Limb (tissue), 2 donors: ENCODE data around the gene SMAP2.

Experiments used
- DNase-seq, 2 donors: peaks; one replicate each; pipeline ENCODE4 v3.0.0-alpha.2; 2016; ENCODE audit errors: extremely low spot score in 2 of 2

Gene SMAP2

GRCh38 chr1:40389871-40390560, 16.5 kb downstream of the SMAP2 start:
- DNase-seq, result no peak

DNA sequence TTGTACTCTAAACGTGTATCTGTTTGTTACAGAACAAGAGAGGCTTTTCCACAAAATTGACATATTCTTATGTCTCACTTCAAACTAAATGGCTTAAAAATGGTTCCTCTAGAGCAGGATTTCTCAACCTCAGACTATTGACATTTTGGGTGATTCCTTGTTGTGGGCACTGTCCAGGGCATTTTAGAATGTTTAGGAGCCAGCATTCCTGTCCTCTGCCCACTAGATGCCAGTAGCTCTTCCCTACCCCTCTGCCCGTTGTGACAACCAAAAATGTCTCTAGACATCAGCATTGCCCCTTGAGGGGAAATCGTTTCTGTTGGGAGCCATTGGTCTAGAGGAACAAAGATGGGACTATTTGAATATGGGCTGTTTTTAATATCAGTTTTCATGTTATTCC, 17.3 kb downstream of the SMAP2 start:
- no peak for DNase-seq

DNA sequence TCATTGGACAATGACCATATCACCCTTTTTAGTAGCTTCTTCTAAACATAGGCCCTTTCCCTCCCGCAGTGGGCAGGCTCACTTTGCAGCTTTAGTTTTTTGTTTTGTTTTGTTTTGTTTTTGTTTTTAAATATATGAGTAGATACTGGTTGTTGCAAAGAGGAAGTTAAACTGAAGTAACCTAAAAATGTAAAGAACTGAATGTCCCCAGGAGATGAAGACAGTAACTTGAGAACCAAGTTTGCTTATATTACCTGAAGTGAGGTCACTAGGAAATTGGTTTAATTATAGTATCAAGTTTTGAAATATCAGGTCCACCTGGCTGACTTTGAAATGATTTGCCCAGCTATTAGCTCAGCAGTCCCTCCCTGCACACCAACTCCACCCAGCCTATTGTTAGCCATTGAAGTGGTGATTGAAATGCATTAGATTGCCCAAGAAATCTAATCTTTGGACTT, 18.2 kb downstream of the SMAP2 start:
- no peak for DNase-seq

DNA sequence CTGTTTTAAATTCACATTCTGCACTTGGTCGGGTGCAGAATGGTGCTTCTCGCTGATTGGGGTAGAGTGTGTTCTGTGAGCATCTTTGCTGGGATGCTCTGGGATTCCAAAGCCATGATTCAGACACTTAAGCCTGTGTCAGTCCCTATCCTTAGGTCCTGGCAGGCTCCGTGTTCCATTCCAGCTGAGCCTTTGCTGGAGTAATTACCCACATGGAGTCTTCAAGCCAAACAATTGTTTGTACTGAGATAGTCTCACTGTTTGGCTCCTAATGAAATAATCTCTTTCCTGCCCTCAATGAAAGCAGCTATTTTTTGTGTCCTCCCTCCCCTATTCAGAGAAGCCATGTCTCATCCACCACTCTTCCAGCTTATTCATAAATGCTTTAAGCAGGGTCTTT, 18.7 kb downstream of the SMAP2 start:
- no peak for DNase-seq

DNA sequence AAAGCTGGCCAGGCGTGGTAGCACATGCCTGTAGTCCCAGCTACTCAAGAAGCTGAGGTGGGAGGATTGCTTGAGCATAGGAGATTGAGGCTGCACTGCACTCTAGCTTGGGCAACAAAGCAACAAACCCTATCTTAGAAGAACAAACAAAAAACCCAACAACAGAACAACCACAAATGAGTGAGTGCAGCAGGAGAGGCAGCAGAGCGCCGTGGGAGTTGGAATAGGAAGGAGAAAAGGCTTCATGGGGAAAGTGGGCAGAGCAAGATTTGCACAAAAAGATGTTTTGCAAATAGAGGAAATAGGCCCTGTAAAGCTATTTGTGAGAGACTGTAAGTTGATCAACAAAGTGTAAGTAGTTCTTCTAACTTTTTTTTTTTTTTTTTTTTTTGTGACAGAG, 19.6 kb downstream of the SMAP2 start:
- no peak for DNase-seq

- DNase-seq, result no peak
Measured at GRCh38 chr1:40394491-40395172, 21.1 kb downstream of the SMAP2 start.

GRCh38 chr1:40395190-40396175, 22.0 kb downstream of the SMAP2 start:
- no peak for DNase-seq

DNA sequence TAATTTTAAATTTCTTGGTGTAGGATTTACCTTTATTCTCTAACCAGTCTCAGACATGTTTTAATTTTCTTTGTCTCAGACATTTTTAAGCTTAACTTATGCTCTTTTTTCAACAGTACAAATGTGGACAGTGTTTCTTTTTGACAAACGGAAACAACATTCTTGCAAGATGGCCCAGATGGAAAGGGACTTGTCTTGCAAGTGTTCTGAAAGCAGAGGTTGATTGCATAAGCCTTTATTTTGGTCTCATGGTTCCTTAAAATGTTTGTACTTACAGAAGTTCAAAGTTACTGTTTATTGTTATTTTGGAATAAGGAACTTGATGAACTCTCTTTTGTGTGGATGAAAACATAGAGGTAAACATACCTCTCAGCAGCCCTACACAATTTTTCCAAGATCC, 22.9 kb downstream of the SMAP2 start:
- DNase-seq, result no peak

- no peak for DNase-seq
Measured at GRCh38 chr1:40397258-40397657, 23.7 kb downstream of the SMAP2 start.

DNA sequence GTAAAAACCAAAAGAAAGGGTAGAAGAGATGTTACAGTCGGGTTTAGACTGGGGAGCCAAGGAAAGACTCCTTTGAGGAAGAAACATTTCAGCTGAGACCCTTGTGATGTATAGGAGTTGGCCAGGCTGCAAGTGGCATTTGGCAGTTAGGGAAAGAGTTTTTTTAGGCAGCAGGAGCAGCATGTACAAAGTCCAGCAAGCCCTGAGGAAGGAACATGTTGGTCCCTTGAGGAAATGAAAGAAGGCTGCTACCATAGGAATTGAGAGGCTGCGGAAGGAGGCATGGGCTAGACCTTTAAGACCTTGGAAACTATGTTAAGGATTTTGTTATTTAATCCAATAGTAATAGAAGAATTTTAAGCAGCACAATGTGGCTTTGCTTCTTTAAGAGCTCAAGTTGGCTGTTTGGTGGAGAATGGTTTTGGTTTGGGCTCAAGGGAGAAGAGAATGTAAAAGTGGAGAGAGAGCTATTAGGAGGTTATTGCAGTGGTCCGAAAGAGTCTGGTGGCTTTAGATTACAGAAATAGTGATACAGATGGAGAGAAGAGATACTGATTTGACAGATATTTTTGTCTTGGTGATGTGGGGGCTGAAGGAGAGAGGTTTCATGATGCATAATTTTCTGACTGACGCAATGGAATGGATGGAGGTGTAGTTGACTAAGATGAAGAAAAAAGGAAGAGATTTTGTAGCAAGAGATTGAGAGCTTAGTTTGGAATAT, 26.6 kb downstream of the SMAP2 start:
- no peak for DNase-seq

- no peak for DNase-seq
Measured at GRCh38 chr1:40401473-40402201, 28.1 kb downstream of the SMAP2 start.

DNA sequence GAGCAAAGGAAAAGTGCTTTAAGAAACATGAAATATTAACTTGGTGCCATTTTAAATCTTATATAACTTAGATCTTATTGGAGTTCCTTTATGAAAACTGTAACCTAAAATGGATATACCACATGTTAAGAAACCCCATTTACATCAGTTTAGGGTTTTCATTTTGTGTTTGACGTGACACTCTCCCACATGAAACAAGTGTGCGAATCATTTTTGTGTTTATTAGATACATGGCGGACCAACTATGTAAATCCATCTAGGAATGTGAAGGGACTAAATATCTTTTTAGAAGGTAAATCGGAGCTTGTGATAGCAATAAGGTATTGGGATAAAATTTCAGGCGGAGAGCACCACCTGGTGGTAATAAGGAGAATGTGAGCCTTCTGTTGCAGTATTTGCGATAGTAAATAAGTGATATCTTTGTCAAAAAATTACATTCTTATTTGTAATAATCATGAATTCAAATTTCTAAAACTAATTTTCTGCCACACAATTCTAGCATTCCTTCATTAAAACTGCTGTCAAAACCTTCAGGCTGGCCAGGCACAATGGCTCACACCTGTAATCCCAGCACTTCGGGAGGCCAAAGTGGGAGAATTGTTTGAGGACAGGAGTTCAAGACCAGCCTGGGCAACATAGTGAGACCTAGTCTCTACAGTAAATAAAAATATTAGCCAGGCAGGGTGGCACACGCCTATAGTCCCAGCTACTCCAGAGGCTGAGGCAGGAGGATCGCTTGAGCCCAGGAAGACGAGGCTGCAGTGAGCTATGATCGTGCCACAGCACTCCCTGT, 31.3 kb downstream of the SMAP2 start:
- DNase-seq, result peak in 1 of 2 donors; percentile 70

GRCh38 chr1:40405812-40406211, 32.3 kb downstream of the SMAP2 start:
- DNase-seq, result no peak

DNA sequence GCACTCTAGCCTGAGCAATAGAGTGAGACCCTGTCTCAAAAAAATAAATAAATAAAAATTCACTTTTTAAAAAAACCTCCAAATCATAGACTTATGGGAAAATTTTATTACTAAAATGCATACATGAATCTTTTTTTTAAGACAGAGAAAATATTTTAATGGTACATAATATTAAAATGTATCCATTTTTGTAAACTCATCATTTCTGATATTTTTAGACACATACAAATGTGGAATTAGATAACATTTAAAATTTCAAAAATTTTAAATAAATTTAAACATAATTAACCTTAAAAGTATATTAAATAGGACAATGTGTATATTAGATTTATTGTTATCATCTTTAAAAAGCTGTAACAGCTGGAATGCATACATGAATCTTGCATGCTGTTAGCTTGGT, 33.9 kb downstream of the SMAP2 start:
- DNase-seq, result no peak

GRCh38 chr1:40409467-40409866, 35.9 kb downstream of the SMAP2 start:
- DNase-seq, result no peak

DNA sequence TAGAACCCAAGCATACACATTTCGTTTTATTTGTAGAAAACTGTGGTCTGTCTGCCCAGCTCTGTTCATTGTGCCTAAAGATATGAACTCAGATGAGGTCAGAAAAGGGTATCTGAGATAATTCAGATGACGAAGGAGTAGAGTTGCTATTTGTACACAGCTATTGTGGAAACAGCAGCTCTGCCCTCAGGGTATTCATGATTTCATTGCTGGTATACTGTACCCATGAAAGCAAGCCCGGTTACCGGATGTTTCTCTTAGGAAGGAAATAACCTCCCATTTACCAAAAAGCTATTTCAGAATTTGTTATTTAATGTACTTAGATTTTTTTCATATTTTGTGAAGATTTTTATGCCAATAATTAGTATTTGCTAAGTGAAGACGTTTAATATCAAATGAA, 37.8 kb downstream of the SMAP2 start:
- no peak for DNase-seq

GRCh38 chr1:40411843-40412242, 38.3 kb downstream of the SMAP2 start:
- no peak for DNase-seq

DNA sequence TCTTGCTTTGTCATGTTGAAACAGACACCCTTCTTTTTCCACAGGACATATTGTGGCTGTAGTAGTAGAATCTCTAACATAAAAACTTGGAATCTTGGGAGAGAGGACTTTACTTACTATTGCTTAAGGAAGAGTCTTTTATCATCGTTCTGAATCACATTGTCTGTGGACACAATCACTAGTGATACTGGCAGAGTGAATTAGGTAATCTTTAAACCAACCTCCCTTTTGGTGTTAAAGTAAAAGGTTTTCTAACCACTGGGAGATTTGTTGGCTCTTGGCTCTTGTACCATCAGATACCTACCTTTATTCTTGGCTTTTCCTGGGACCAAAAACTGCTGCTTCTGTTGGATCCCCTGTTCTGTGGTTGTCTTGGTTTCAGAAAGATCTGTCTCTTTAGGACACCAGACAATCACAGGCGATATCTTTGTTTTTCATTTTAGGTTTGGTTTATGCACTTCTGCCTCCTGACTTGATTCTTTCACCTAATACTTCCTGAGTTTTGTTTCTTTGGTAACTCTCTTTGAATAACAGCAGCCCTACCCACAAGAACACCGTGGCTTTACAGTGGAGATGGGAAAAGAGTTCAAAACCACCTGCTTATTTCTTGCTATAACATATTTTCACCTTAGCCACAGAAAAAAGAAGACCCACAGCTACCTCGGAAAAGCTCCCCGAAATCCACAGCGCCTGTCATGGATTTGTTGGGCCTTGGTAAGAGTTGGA, 40.2 kb downstream of the SMAP2 start:
- DNase-seq, result no peak

- no peak for DNase-seq
Measured at GRCh38 chr1:40414331-40414730, 40.8 kb downstream of the SMAP2 start.
